GM19193 (cell line): ENCODE results near the gene PCCA.

Experiments used
- POLR2A ChIP-seq: IDR thresholded peaks from 4 replicates; pipeline ENCODE4 v1.6.1; 2011; ENCODE audit not compliant: insufficient read depth, insufficient read length; ENCODE audit errors: extremely low read depth

PCCA gene

DNA sequence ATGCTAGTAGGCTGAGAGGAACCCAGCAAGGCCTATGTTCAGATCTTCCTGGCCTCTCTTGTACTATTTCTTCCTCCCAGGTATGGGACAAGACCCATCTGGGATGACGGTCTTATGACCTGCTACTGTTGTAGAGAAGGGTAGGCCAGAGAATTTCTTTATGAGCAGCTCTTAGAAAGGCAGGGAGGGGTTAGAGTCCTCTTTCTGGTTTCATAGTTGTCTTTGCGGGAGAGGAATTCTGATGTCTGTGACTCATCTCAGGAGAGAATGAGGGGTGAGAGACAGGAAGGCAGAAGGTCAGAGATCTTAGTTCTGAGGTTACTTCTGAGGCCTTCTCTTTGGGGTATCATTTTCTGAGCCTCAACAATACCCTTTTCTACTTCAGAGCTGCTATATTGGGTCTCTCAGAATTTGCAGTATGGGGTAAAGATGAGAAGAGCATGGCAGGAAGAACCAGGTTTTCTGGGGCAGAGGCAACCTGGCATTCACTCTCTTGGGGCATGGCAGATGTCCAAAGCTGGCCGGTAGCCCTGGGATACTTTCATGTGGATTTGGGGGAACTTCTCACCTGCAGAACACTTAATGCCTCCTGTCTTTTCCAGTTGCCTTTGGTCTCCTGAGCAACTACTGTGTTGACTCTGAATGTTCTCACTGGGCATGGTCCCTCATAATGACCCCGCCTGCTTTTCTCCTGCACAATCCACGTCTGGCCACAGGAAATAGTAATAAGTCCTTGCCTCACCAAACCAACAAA, 345.3 kb downstream of the PCCA start:
- no peak for TF ChIP-seq POLR2A

DNA sequence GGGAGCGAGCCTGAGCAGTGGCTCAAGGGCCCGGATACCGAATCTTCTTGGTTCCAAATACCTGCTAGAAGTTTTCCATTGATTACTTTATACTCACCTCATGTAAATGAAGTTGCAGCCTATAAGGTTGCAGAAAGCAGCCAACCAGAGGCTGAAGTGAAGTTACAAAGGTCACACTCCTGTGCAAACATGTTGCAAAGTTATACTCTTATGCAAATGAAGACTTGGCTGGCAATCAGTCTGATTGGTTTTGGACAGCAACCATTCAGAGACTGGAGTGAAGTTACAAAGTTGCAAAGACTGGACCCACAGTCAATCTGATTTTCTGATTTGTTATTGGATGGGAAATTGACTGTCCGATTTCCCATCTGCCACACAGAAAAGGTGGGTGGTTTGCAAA, 347.2 kb downstream of the PCCA start:
- no peak for TF ChIP-seq POLR2A

DNA sequence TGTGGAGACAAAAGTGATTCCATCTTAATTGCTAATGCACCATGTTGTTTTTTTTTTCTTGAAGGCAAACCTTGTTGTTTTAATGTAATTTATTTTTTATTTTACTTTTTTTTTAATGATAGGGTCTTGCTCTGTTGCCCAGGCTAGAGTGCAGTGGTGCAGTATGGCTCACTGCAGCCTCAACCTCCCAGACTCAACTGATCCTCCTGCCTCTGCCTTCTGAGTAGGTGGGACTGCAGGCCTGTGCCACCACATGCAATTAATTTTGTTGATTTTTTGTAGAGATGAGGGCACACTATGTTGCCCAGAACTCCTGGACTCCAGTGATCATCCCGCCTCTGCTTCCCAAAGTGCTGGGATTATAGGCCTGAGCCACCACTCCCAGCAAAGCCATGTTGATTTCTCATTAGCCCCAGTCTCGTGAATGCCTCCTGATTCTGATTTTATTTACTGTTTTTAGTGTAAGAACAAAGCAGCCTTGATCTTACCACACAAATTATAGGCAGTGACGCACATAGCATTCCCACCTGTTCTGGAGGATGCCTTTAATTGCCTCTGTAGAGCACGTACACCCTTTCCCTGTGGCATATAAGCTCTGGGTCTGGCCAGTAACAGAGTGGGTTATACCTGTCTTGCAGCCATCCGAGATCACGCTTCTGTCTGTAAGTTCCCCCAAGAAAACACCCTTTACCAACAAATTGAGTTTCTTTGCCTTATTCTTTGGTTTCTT, 349.3 kb downstream of the PCCA start:
- TF ChIP-seq POLR2A: no peak

DNA sequence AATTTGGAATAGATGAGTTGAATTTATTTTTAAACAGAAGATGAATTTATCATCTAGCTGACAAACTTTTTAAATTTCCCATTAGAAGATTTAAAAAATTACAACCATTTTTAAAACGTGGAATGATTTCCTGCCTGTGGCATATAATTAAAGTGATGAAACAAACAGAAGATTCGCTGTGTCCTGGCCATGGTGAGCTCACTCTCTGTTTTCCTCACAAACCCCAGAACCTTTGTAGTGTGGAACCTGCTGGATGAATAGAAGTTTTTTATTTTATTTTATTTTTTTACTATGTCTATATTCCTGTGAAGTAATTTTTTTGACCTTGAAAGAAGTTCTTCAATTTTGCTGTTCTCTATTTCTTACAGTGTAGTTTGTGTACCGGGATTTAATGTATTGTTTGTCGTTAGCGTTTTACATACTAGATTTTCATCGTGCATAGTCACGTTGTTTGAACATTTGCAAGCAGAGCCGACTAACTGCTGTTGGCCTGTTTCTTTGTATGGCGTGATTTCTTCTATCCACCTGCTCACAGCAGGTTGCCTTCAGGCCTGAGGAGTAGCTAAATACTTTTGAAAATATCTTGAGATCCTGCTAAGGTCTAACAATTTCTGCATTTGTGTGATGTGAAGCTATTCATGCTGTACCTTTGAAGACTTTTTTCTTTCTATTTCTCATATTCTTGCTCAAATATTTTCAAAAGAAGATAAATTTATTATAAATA, 350.5 kb downstream of the PCCA start:
- TF ChIP-seq POLR2A: no peak

DNA sequence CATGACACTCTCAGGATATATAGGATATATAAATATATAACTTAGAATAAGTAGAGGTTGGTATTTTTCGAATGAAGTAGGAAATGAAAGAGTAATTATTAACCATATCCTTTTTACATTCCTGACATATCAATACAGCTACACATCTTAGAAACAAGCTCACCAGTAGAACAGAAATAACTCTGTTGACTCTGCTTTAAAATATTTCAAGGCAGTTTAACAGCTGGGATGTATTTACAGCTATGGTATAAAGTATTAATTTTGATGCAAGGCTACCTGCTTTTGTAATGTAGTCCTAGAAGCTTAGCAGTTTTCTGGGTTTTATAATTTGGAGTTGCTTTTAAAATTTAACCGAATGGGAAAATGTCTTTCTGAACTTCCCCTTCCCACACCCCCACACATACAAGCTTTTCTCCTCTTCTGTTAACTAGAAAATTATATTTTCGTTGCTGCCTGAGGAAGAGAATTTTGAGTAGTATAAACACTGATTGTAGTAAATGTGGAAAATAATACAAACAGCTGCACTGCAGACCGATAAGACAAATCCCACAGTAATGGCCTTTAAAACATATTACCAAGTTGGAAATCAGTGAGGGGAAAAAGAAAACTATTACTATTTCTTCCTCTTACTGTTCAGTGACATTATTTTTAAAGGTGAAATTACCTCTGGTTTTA, 352.0 kb downstream of the PCCA start:
- TF ChIP-seq POLR2A: no peak

DNA sequence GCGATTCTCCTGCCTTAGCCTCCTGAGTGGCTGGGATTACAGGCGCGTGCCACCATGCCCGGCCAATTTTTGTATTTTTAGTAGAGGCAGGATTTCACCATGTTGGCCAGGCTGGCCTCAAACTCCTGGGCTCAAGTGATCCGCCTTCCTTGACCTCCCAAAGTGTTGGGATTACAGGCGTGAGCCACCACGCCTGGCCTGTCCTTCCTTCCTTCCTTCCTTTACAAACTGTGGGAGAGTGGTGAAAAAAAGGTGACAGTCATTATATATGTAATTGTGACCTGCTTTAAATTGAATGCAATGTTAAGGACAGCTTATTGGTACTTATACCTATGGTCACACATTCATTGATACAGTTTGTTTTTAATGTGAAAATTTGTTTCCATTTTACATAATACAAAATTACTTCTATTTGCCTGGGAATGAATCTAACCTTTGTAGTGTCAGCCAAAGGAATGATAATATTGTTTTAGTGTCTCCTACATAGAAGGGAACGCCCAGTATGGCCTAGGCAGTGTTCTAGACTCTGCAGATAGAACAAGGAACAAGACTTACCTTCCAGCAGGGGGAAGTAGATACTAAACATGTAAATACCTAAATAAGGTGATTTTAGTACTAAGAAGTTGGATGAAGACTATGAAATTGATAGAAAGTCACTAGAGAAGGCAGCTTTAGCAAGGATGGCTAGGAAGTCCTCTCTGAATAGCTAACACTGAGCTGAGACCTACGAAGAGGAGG, 353.4 kb downstream of the PCCA start:
- no peak for TF ChIP-seq POLR2A

DNA sequence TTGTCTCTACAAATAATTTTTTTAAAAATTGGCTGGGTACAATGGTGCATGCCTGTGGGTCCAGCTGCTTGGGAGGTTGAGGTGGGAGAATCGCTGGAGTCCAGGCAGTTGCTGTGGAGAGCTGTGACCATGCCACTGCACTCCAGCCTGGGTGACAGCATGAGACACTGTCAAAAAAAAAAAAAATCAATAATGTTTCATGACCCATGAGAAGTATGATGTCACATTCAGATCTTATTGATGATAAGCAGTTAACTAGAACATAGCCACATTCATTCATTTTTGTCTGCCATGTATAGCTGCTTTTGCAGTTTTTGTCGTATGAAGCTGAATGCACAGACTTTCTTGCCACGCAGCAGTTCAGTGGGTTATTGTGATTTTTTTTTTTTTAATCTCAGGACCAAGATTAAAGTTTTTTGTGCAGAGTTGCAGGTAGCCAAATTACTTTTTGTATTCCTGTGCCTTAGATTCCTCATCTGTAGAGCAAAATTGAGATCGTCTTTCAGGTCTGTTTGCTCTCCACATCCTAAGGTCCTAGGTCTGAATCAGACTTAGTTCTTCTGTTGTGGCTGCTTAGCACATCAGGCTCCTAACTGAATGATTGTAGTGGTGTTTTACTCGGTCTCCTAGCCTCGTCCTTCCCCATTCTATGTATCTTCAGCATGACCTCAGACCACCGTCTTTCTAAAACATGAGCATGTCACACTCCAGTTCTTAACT, 354.5 kb downstream of the PCCA start:
- TF ChIP-seq POLR2A: no peak

DNA sequence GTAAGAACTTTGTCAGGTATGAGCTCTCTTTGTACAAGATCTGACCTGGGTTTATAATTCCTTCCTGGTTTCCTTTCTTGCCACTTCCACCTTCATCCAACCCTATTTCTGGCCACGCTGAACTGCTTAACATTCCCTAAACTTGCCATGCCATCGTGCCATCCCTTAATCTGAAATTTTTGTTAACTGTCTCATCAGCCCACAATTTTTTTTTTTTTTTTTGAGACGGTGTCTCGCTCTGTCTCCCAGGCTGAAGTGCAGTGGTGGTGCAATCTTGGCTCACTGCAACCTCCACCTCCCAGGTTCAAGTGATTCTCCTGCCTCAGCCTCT, 355.1 kb downstream of the PCCA start:
- TF ChIP-seq POLR2A: no peak

DNA sequence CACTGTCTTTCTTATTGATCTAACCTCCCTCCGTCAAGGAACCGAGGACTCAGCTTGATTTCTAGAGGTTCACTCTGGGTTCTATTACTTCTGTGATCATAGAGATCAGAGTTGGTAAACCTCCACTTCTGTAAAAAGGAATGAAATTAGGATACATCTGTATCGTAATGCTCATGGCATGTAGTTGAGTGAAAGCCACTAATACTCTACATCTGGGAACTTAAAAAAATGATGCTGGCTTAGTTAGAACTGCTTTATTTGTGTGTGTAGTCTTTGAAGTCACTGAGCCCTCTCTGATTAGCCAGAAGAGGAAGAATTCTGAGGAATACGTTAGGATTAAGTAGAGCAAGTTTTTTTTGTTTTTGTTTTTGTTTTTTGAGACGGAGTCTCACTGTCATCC, 358.9 kb downstream of the PCCA start:
- no peak for TF ChIP-seq POLR2A

DNA sequence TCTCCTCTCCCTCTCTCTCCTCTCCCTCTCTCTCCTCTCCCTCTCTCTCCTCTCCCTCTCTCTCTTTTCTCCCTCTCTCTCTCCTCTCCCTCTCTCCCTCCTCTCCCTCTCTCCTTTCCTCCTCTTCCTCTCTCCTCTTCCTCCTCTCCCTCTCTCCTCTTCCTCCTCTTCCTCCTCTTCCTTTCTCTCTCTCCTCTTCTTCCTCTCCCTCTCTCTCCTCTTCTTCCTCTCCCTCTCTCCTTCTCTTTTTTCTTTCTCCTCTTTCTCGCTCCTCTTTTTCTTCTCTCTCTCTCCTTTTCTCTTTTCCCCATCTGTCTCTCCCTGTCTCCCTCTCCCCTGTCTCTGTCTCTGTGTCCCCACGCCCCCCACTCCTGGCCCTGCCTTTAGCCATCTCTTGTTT, 363.0 kb downstream of the PCCA start:
- TF ChIP-seq POLR2A: no peak

DNA sequence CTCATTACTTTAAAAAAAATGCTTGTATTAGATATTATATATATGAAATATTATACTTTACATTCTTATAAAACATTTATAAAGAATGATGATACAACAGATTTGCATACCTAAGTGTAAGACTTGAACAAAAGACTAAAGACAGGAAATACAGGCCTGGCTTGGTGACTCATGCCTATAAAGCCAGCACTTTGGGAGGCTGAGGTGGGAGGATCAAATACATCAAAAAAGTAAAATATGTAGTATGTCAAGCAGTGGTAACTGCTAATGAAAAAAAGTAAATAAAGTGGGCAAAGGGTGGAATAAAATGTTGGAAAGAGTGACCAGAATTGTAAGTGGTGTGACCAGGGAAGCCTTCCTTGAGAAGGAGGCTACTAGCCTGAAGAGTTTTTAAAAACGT, 366.0 kb downstream of the PCCA start:
- no peak for TF ChIP-seq POLR2A

DNA sequence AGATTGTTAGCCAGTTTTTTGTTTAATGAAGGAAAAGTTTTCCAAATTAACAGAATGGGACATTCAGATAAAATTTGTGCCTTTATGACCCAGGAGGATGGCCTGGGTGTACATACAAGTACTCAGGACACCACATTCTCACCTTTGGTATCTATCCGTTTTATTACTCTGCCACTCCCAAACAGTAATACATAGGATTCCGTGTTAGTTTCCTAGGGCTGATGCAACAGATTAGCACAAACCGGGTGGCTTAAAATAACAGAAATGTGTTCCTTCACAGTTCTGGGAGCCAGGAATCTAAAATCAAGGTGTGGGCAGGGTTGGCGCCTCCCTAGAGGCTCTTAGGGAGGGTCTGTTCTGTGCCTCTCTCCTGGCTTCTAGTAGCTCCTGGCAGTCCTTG, 369.8 kb downstream of the PCCA start:
- TF ChIP-seq POLR2A: no peak

DNA sequence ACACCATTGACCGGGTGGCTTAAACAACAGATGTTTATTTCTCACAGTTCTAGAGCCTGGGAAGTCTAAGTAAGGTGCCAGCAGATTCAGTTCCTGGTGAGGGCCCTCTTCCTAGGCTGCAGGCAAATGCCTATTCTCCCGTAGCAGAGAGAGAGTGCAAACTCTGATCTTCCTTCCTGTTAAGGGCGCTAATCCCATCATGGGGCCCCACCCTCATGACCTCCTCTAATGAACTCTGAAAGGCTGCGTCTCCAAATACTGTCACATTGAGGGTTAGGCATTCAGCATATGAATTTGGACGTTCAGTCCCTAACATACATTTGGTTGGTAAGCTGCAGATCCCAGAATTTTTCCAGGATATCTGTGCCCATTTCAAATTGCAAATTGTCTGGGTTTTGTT, 370.9 kb downstream of the PCCA start:
- TF ChIP-seq POLR2A: no peak

DNA sequence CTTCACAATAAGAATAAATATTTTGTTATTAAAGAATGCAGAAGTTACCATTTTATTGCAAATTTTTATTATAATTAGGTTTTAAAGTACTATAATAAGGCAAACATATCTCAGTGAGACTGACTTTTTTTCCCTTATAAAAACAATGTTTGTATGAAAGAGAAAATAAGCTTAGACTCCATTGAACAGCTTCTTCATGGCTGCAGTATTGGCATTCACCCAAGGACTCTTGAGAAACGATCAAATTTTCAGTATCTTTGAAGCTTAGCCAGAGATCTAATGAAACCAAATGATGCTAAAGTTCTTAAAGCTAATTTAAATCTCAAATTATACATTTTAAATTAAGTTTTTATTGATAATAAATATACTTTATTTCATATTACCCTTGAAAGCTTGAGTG, 371.4 kb downstream of the PCCA start:
- no peak for TF ChIP-seq POLR2A
